ENCODE measurements around the gene CCR7. TPM values are rescaled to one million over a fixed set of nuclear protein-coding genes. Genes with fewer than 3 reads are reported as not detected.

The CCR7 gene
- polyA plus RNA-seq, 1 of the 3 experiments (the other 2 are of a cell fraction): not detected

GRCh38 chr17:40568074-40568836, 3.0 kb upstream of the CCR7 start:
- Histone ChIP-seq H3K9me3 (peaks cover 9% of the 10 kb centered on the region; the same call in 1 of the 2 replicates), H4K20me1 (ENCODE audit: insufficient read depth) (no peaks in the 10 kb centered on the region), H2AFZ (ENCODE audit: low read depth) (no peak overlapping the region), H3K4me3 (ENCODE audit: low read depth in 2 of 2, low read length in 1 of 2) (no peak overlapping the region), H3K4me2 (no peak overlapping the region), H3F3A (replicated peaks; ENCODE audit: insufficient read depth) (no peaks in the 10 kb centered on the region), H3K79me2 (ENCODE audit: insufficient read depth) (no peaks in the 10 kb centered on the region), H3K27me3 (ENCODE audit: insufficient read depth) (peaks cover 22% of the 10 kb centered on the region; the same call in 1 of the 2 replicates), H3K36me3 (replicated peaks in 1 of 2; ENCODE audit: control insufficient read depth in 1 of 2, insufficient read depth in 2 of 2, low read length in 1 of 2) (no peaks in the 10 kb centered on the region), H3K4me1 (ENCODE audit: control insufficient read depth in 1 of 2, insufficient read depth in 2 of 2, low read depth in 1 of 2, low read length in 1 of 2) (no peaks in the 10 kb centered on the region), H3K27ac (ENCODE audit: low read depth in 2 of 2, low read length in 1 of 2) (no peak overlapping the region), H3K9ac (no peak overlapping the region), H3K9me2 (no peaks in the 10 kb centered on the region)
- POLR2A ChIA-PET: no interaction called here
- DNase-seq: no peak
- TF ChIP-seq GATA2 (CRISPR knock-in tag; IDR thresholded peaks at IDR 0.05): no peak
- no peak for TF ChIP-seq FOXJ3 (CRISPR knock-in tag; IDR thresholded peaks at IDR 0.05)
- TF ChIP-seq FOSL2 (IDR thresholded peaks at IDR 0.05; ENCODE audit: borderline replicate concordance, low read depth): no peak
- no peak for TF ChIP-seq MAX (IDR thresholded peaks at IDR 0.05; ENCODE audit: low read depth)
- no peak for TF ChIP-seq RAD21 (IDR thresholded peaks at IDR 0.05; ENCODE audit: low read length)
- no peak for TF ChIP-seq JUND (IDR thresholded peaks at IDR 0.05)
- no peak for TF ChIP-seq SIN3A (IDR thresholded peaks at IDR 0.05; ENCODE audit: borderline replicate concordance, low read depth, low read length)
- TF ChIP-seq ZBTB33 (IDR thresholded peaks at IDR 0.05; ENCODE audit: borderline replicate concordance, low read depth): no peak
- no peak for TF ChIP-seq USF2 (IDR thresholded peaks at IDR 0.05; ENCODE audit: borderline replicate concordance, low read depth, low read length)
- no peak for TF ChIP-seq NFIC (IDR thresholded peaks at IDR 0.05; ENCODE audit: borderline replicate concordance)
- TF ChIP-seq RFX5 (IDR thresholded peaks at IDR 0.05; ENCODE audit: low read length): no peak
- TF ChIP-seq FOXM1 (IDR thresholded peaks at IDR 0.05; ENCODE audit: low read depth): no peak
- no peak for TF ChIP-seq SMC3 (IDR thresholded peaks at IDR 0.05; ENCODE audit: low read depth, low read length)
- no peak for TF ChIP-seq POLR2AphosphoS5 (IDR thresholded peaks at IDR 0.05; ENCODE audit: low read depth, low read length)
- no peak for TF ChIP-seq GABPA (IDR thresholded peaks at IDR 0.05; ENCODE audit: low read depth)
- no peak for TF ChIP-seq TEAD4 (IDR thresholded peaks at IDR 0.05; ENCODE audit: borderline replicate concordance, insufficient read depth)
- TF ChIP-seq YY1 (IDR thresholded peaks at IDR 0.05; ENCODE audit: low read depth): no peak
- TF ChIP-seq TCF12 (IDR thresholded peaks at IDR 0.05): no peak
- no peak for TF ChIP-seq RCOR1 (IDR thresholded peaks at IDR 0.05; ENCODE audit: low read length)
- TF ChIP-seq ELF1 (IDR thresholded peaks at IDR 0.05): no peak
- CTCF ChIA-PET: interaction anchor here (0.7 to 3.0 kb wide), 3 partner anchors 8 to 127 kb away, joined by 6 to 28 read pairs (median 8); no protein-coding TSS in a partner anchor
- WGBS (ENCODE audit: low lambda C conversion rate): 27% methylated on average over 6 of the region's 7 CpGs

All from SK-N-SH (cell line).